ENCODE data around the gene IRAK3.

IRAK3 gene

GRCh38 chr12:66241061-66242043 lies 52.3 kb downstream of the IRAK3 start:
- TF ChIP-seq RARB (CRISPR knock-in tag; IDR thresholded peaks at IDR 0.05) (no peak), ESRRG (CRISPR knock-in tag; IDR thresholded peaks at IDR 0.05) (no peak), PPARA (CRISPR knock-in tag; IDR thresholded peaks at IDR 0.05; ENCODE audit: borderline replicate concordance) (no peak), ZNF565 (CRISPR knock-in tag; conservative IDR thresholded peaks at IDR 0.05; ENCODE audit: low read depth) (no peak), TOX (CRISPR knock-in tag; IDR thresholded peaks at IDR 0.05; ENCODE audit: borderline replicate concordance) (no peak), OSR1 (CRISPR knock-in tag; IDR thresholded peaks at IDR 0.05) (no peak)
- TF ChIP-seq, protein P1, sequence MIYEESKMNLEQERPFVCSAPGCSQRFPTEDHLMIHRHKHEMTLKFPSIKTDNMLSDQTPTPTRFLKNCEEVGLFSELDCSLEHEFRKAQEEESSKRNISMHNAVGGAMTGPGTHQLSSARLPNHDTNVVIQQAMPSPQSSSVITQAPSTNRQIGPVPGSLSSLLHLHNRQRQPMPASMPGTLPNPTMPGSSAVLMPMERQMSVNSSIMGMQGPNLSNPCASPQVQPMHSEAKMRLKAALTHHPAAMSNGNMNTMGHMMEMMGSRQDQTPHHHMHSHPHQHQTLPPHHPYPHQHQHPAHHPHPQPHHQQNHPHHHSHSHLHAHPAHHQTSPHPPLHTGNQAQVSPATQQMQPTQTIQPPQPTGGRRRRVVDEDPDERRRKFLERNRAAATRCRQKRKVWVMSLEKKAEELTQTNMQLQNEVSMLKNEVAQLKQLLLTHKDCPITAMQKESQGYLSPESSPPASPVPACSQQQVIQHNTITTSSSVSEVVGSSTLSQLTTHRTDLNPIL (CRISPR knock-in tag; IDR thresholded peaks at IDR 0.05; ENCODE audit: low read depth) = no peak
- no peak for ATAC-seq

DNA sequence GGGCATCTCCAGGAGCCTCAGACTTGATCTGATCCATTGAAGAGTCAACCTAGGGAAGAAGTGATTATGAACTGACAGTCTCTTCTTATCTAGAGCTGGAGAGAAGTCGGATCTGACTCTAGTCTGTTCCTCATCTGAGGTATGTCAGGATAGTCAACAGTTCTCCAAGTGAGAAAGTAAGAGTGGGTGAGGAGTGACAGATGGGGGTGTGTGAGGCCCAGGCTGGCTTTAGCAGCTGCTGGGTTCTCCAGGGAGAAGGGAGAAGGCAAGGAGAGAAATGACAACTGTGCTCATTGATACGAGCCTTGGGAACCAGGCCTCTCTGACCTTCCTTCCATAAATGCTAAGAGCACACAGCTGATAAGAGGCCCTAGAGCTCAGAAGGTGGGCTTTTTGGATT lies 53.3 kb downstream of the IRAK3 start:
- no peak for ATAC-seq
- TF ChIP-seq ZNF565 (CRISPR knock-in tag; conservative IDR thresholded peaks at IDR 0.05; ENCODE audit: low read depth) (no peak), CSDC2 (CRISPR knock-in tag; IDR thresholded peaks at IDR 0.05) (no peak), OSR1 (CRISPR knock-in tag; IDR thresholded peaks at IDR 0.05) (no peak), TCF4 (CRISPR knock-in tag; IDR thresholded peaks at IDR 0.05; ENCODE audit: borderline replicate concordance) (no peak), GLIS3 (CRISPR knock-in tag; IDR thresholded peaks at IDR 0.05) (no peak), RARB (CRISPR knock-in tag; IDR thresholded peaks at IDR 0.05) (no peak), ZFP3 (CRISPR knock-in tag; IDR thresholded peaks at IDR 0.05) (no peak), PPARA (CRISPR knock-in tag; IDR thresholded peaks at IDR 0.05; ENCODE audit: borderline replicate concordance) (no peak), TOX (CRISPR knock-in tag; IDR thresholded peaks at IDR 0.05; ENCODE audit: borderline replicate concordance) (no peak), ZNF8 (CRISPR knock-in tag; IDR thresholded peaks at IDR 0.05) (no peak), ZC3H10 (CRISPR knock-in tag; IDR thresholded peaks at IDR 0.05) (no peak), ISL1 (CRISPR knock-in tag; IDR thresholded peaks at IDR 0.05) (no peak), CSRNP3 (CRISPR knock-in tag; IDR thresholded peaks at IDR 0.05) (no peak), ARNTL (CRISPR knock-in tag; IDR thresholded peaks at IDR 0.05; ENCODE audit: borderline replicate concordance, low read depth) (no peak), BACH2 (CRISPR knock-in tag; IDR thresholded peaks at IDR 0.05; ENCODE audit: borderline replicate concordance) (no peak), ESRRG (CRISPR knock-in tag; IDR thresholded peaks at IDR 0.05) (no peak)
- TF ChIP-seq, protein P2, sequence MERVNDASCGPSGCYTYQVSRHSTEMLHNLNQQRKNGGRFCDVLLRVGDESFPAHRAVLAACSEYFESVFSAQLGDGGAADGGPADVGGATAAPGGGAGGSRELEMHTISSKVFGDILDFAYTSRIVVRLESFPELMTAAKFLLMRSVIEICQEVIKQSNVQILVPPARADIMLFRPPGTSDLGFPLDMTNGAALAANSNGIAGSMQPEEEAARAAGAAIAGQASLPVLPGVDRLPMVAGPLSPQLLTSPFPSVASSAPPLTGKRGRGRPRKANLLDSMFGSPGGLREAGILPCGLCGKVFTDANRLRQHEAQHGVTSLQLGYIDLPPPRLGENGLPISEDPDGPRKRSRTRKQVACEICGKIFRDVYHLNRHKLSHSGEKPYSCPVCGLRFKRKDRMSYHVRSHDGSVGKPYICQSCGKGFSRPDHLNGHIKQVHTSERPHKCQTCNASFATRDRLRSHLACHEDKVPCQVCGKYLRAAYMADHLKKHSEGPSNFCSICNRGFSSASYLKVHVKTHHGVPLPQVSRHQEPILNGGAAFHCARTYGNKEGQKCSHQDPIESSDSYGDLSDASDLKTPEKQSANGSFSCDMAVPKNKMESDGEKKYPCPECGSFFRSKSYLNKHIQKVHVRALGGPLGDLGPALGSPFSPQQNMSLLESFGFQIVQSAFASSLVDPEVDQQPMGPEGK (CRISPR knock-in tag; IDR thresholded peaks at IDR 0.05; ENCODE audit: borderline replicate concordance) = no peak
- TF ChIP-seq, protein P3, sequence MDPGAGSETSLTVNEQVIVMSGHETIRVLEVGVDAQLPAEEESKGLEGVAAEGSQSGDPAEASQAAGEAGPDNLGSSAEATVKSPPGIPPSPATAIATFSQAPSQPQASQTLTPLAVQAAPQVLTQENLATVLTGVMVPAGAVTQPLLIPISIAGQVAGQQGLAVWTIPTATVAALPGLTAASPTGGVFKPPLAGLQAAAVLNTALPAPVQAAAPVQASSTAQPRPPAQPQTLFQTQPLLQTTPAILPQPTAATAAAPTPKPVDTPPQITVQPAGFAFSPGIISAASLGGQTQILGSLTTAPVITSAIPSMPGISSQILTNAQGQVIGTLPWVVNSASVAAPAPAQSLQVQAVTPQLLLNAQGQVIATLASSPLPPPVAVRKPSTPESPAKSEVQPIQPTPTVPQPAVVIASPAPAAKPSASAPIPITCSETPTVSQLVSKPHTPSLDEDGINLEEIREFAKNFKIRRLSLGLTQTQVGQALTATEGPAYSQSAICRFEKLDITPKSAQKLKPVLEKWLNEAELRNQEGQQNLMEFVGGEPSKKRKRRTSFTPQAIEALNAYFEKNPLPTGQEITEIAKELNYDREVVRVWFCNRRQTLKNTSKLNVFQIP (CRISPR knock-in tag; IDR thresholded peaks at IDR 0.05; ENCODE audit: borderline replicate concordance, low read depth) = no peak

DNA sequence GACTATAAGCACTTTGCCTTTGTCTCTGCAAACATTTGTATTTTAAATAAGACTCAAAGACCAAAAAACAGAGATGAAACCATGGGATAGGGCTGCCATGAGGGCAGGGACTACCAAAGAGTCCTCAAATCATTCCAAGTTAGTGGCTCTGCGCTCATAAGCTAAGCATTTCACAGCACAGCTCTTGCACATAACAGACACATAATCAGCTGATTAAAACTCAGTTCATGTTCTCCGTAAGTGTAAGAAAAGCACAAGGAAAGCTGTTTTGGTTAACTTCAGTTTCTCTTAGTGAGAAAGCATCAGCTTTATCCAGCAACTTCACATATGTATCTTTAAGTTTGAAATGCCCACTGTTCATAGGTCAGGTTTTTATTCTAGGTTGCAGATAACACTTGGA lies 54.9 kb downstream of the IRAK3 start:
- TF ChIP-seq ZFP30 (CRISPR knock-in tag; IDR thresholded peaks at IDR 0.05) = no peak
- TF ChIP-seq CSDC2 (CRISPR knock-in tag; IDR thresholded peaks at IDR 0.05) = no peak
- no peak for TF ChIP-seq ARNTL (CRISPR knock-in tag; IDR thresholded peaks at IDR 0.05; ENCODE audit: borderline replicate concordance, low read depth)
- TF ChIP-seq ZNF8 (CRISPR knock-in tag; IDR thresholded peaks at IDR 0.05) = no peak
- TF ChIP-seq RARB (CRISPR knock-in tag; IDR thresholded peaks at IDR 0.05) = no peak
- no peak for ATAC-seq

GRCh38 chr12:66244446-66244845 lies 55.4 kb downstream of the IRAK3 start:
- TF ChIP-seq ISL1 (CRISPR knock-in tag; IDR thresholded peaks at IDR 0.05) = no peak
- TF ChIP-seq CSDC2 (CRISPR knock-in tag; IDR thresholded peaks at IDR 0.05) = no peak
- no peak for TF ChIP-seq ZFP30 (CRISPR knock-in tag; IDR thresholded peaks at IDR 0.05)
- no peak for TF ChIP-seq TCF4 (CRISPR knock-in tag; IDR thresholded peaks at IDR 0.05; ENCODE audit: borderline replicate concordance)
- no peak for TF ChIP-seq ZNF8 (CRISPR knock-in tag; IDR thresholded peaks at IDR 0.05)
- TF ChIP-seq BACH2 (CRISPR knock-in tag; IDR thresholded peaks at IDR 0.05; ENCODE audit: borderline replicate concordance) = no peak
- TF ChIP-seq RARB (CRISPR knock-in tag; IDR thresholded peaks at IDR 0.05) = no peak
- no peak for TF ChIP-seq OSR1 (CRISPR knock-in tag; IDR thresholded peaks at IDR 0.05)
- TF ChIP-seq ZFP3 (CRISPR knock-in tag; IDR thresholded peaks at IDR 0.05) = no peak
- TF ChIP-seq PPARA (CRISPR knock-in tag; IDR thresholded peaks at IDR 0.05; ENCODE audit: borderline replicate concordance) = no peak
- TF ChIP-seq ESRRG (CRISPR knock-in tag; IDR thresholded peaks at IDR 0.05) = no peak
- TF ChIP-seq, protein P1 (CRISPR knock-in tag; IDR thresholded peaks at IDR 0.05; ENCODE audit: low read depth) = no peak
- no peak for TF ChIP-seq ARNTL (CRISPR knock-in tag; IDR thresholded peaks at IDR 0.05; ENCODE audit: borderline replicate concordance, low read depth)
- TF ChIP-seq SNAI2 (CRISPR knock-in tag; IDR thresholded peaks at IDR 0.05) = no peak
- TF ChIP-seq ZC3H10 (CRISPR knock-in tag; IDR thresholded peaks at IDR 0.05) = no peak
- no peak for TF ChIP-seq ZNF565 (CRISPR knock-in tag; conservative IDR thresholded peaks at IDR 0.05; ENCODE audit: low read depth)
- no peak for ATAC-seq
